H1 (cell line): ENCODE results near the gene DNAJC27. TPM values are rescaled to one million over a fixed set of nuclear protein-coding genes. Genes with fewer than 3 reads are reported as not detected.

Experiments
- CHD7 ChIP-seq: fragments of 300-600 bp; sonication (generic); IDR thresholded peaks from 2 replicates; pipeline ENCODE4 v1.7.1; 2012; ENCODE audit warnings: low read length, moderate library complexity, mild to moderate bottlenecking, inconsistent platforms; ENCODE audit not compliant: insufficient replicate concordance
- KDM4A ChIP-seq: IDR thresholded peaks from one replicate; pipeline ENCODE4 v1.7.1; 2012; ENCODE audit warnings: low read depth, mild to moderate bottlenecking, moderate library complexity, low read length, inconsistent platforms; ENCODE audit not compliant: severe bottlenecking
- RAD21 ChIP-seq, 2 experiments: IDR thresholded peaks in 1 of 2; conservative IDR thresholded peaks in 1 of 2; 2 replicates each; pipeline ENCODE4 v1.6.1; 2011; ENCODE audit warnings: low read depth in 2 of 2, low read length in 2 of 2, improper control_type of control experiment in 1 of 2, inconsistent platforms in 1 of 2, mild to moderate bottlenecking in 1 of 2, moderate library complexity in 1 of 2
- SIN3A ChIP-seq, 2 experiments: IDR thresholded peaks in 1 of 2; conservative IDR thresholded peaks in 1 of 2; 2 replicates each; pipeline ENCODE4 v1.6.1; 2011 to 2012; ENCODE audit warnings: low read length in 2 of 2, improper control_type of control experiment in 1 of 2, low read depth in 1 of 2, mild to moderate bottlenecking in 1 of 2
- SIRT6 ChIP-seq: IDR thresholded peaks from one replicate; pipeline ENCODE4 v1.7.1; 2012; ENCODE audit warnings: low read length, inconsistent platforms
- SP4 ChIP-seq: IDR thresholded peaks from 2 replicates; pipeline ENCODE4 v1.6.1; 2012; ENCODE audit warnings: low read length, inconsistent platforms
- TAF7 ChIP-seq: optimal IDR thresholded peaks from 2 replicates; pipeline ENCODE3; 2011; ENCODE audit warnings: low read depth, mild to moderate bottlenecking, inconsistent platforms, low read length, moderate library complexity, borderline replicate concordance
- TCF12 ChIP-seq: IDR thresholded peaks from 2 replicates; pipeline ENCODE4 v1.6.1; 2011; ENCODE audit warnings: low read depth, mild to moderate bottlenecking, low read length
- polyA plus RNA-seq, 7 experiments: library from polyadenylated mRNA; depleted of rRNA in 3 of 7; stranded (reverse) in 5 of 7; unstranded in 2 of 7; fragments of >200 nt in 5 of 7; fragments of 200-250 nt in 2 of 7; gene quantifications; 1 replicate in 5 of 7; 2 replicates in 1 of 7; 4 replicates in 1 of 7; pipeline versions ENCODE4 v1.2.1 to v1.2.3, GENCODE V29; 2011 to 2013; ENCODE audit warnings: missing spikeins in 2 of 7, mixed read lengths in 2 of 7
- total RNA-seq: library from RNA; stranded (reverse); fragmentation: NEBNext Ultra II Directional; extraction: Animal tissue kit (Norgen Biotek cat#: 25700); gene quantifications from 2 replicates; pipeline ENCODE4 v1.2.1, GENCODE V29; 2021

Gene DNAJC27
- total and polyA plus RNA-seq, 2 of the 8 experiments (the other 6 are each of a cell fraction or from before 2014, with no cell fraction given), result 1.4 to 4.5 TPM

- TF ChIP-seq CHD7 (no peak), SP4 (peak; percentile 88), SIN3A (conservative IDR thresholded peaks at IDR 0.05 in 1 of 2, IDR thresholded peaks at IDR 0.05 in 1 of 2; ENCODE audit: low read depth in 1 of 2, low read length in 2 of 2) (peak; percentile 29 to 65; a peak in 1 of 4 replicates), TCF12 (no peak), TAF7 (peak; percentile 56), RAD21 (IDR thresholded peaks at IDR 0.05 in 1 of 2, conservative IDR thresholded peaks at IDR 0.05 in 1 of 2; ENCODE audit: low read depth in 2 of 2, low read length in 2 of 2) (no peak), KDM4A (peak; percentile 95), SIRT6 (no peak)
Measured at GRCh38 chr2:24971536-24972314, at the start of gene DNAJC27 (continued).
